K562 (cell line): Measurements from ENCODE around the gene P2RY13. TPM values are rescaled to one million over a fixed set of nuclear protein-coding genes. Genes with fewer than 3 reads are reported as not detected.

Experiments
- ATAC-seq: fragments of 200-7000 bp; cut with Tn5 transposase; 3 replicates; pipeline ENCODE4 v1.9.1; 2020; ENCODE audit warnings: moderate library complexity
- BruUV-seq: library from RNA; stranded (reverse); fragments of 400-500 nt; replicated peaks from 2 replicates; lab custom pipeline; 2021; lab: Mats Ljungman, UMichigan
- CTCF ChIA-PET: fragments of 300-600 bp; formaldehyde crosslinking; extraction: SDS; loops from one replicate; lab custom pipeline; 2021; ENCODE audit warnings: low intra/inter-chr PET ratio; lab: Yijun Ruan, JAX
- POLR2A ChIA-PET: fragments of 300-600, 350-650 bp; sonication (Branson Sonifier 250); formaldehyde crosslinking; extraction: SDS; loops from one replicate; lab custom pipeline; 2021; ENCODE audit warnings: antibody characterized with exemption, inconsistent platforms; lab: Yijun Ruan, JAX
- DNase-seq, 4 experiments: peaks; one replicate each; pipeline versions ENCODE4 v3.0.0 to v3.0.0-alpha.2; 2011 to 2018; ENCODE audit warnings: low spot score in 3 of 4, mixed read lengths in 3 of 4; ENCODE audit errors: extremely low read depth in 1 of 4
- FAIRE-seq: peaks from 2 replicates; lab custom pipeline; 2011; peaks lifted over from hg19 to GRCh38; lab: Jason Lieb, UNC
- H2AFZ ChIP-seq: 2 replicates; pipeline ENCODE4 v1.6.0; 2011; ENCODE audit warnings: low read depth, low read length, control low read depth, inconsistent platforms
- H3K27ac ChIP-seq: fragments of 200-600 bp; 3 replicates; pipeline ENCODE4 v1.8.0; 2011; ENCODE audit warnings: low read depth, mild to moderate bottlenecking, control low read depth, inconsistent platforms, low read length, moderate library complexity, mixed read lengths; ENCODE audit errors: extremely low read depth
- H3K27me3 ChIP-seq, 2 experiments: fragments of 300-600 bp in 1 of 2; 2 replicates in 1 of 2; 3 replicates in 1 of 2; pipeline versions ENCODE4 v1.6.0 to v1.8.0; 2011; ENCODE audit warnings: inconsistent platforms in 2 of 2, low read length in 2 of 2, mild to moderate bottlenecking in 1 of 2, mixed read lengths in 1 of 2, moderate library complexity in 1 of 2; ENCODE audit not compliant: control insufficient read depth in 2 of 2, insufficient read depth in 2 of 2
- H3K36me3 ChIP-seq: fragments of 300-600 bp; 3 replicates; pipeline ENCODE4 v1.8.0; 2011; ENCODE audit warnings: mild to moderate bottlenecking, low read length, inconsistent platforms; ENCODE audit not compliant: control insufficient read depth, insufficient read depth
- H3K4me1 ChIP-seq, 2 experiments: fragments of 200-600 bp in 1 of 2; replicated peaks in 1 of 2; 2 replicates in 1 of 2; 3 replicates in 1 of 2; pipeline versions ENCODE4 v1.5.1 to v1.8.0; 2011; ENCODE audit warnings: inconsistent platforms in 2 of 2, low read length in 2 of 2, mild to moderate bottlenecking in 1 of 2, mixed read lengths in 1 of 2, moderate library complexity in 1 of 2; ENCODE audit not compliant: control insufficient read depth in 2 of 2, insufficient read depth in 2 of 2
- H3K4me2 ChIP-seq: 2 replicates; pipeline ENCODE4 v1.6.1; 2011; ENCODE audit warnings: low read length, control low read depth, inconsistent platforms, mixed read lengths; ENCODE audit not compliant: insufficient read depth
- H3K4me3 ChIP-seq: fragments of 200-600 bp; sonication (generic), shearing (Covaris generic); 2 replicates; pipeline ENCODE4 v1.5.1; 2016; ENCODE audit warnings: control low read depth, inconsistent platforms
- H3K79me2 ChIP-seq: fragments of 200-600 bp; 3 replicates; pipeline ENCODE4 v1.8.0; 2011; ENCODE audit warnings: low read length, inconsistent platforms; ENCODE audit not compliant: control insufficient read depth, insufficient read depth
- H3K9ac ChIP-seq, 2 experiments: 2 replicates each; pipeline versions ENCODE4 v1.6.0 to v1.6.1; 2011; ENCODE audit warnings: low read depth in 2 of 2, low read length in 2 of 2, control low read depth in 1 of 2, inconsistent platforms in 1 of 2, mild to moderate bottlenecking in 1 of 2, mixed read lengths in 1 of 2; ENCODE audit not compliant: insufficient read depth in 1 of 2
- H3K9me1 ChIP-seq: one replicate; pipeline ENCODE4 v1.6.0; 2011; ENCODE audit warnings: inconsistent platforms, mild to moderate bottlenecking, low read length, moderate library complexity; ENCODE audit not compliant: control insufficient read depth, insufficient read depth
- H3K9me3 ChIP-seq: replicated peaks from 2 replicates; pipeline ENCODE4 v1.5.1; 2011; ENCODE audit warnings: low read depth, low read length, inconsistent platforms; ENCODE audit not compliant: control insufficient read depth, insufficient read depth
- H4K20me1 ChIP-seq: replicated peaks from 2 replicates; pipeline ENCODE4 v1.6.1; 2011; ENCODE audit warnings: low read length, inconsistent platforms, mixed read lengths; ENCODE audit not compliant: control insufficient read depth, insufficient read depth
- BRF1 ChIP-seq: IDR thresholded peaks from 3 replicates; pipeline ENCODE4 v1.6.1; 2011; ENCODE audit warnings: borderline replicate concordance, mild to moderate bottlenecking; ENCODE audit not compliant: insufficient read length; ENCODE audit errors: extremely low read depth
- CTCFL ChIP-seq: IDR thresholded peaks from 2 replicates; pipeline ENCODE4 v1.6.1; 2011; ENCODE audit warnings: borderline replicate concordance, low read depth, mild to moderate bottlenecking, moderate library complexity, low read length; ENCODE audit not compliant: insufficient read depth, poor library complexity, severe bottlenecking
- HNRNPUL1 ChIP-seq: fragments of 200-400 bp; formaldehyde crosslinking; IDR thresholded peaks from 2 replicates; pipeline ENCODE4 v1.6.1; 2017; ENCODE audit warnings: low read length
- HSF4 ChIP-seq: fragments of 250-450 bp; sonication (Bioruptor Pico); IDR thresholded peaks from 2 replicates; pipeline ENCODE4 v2.1.2; 2022; ENCODE audit warnings: mild to moderate bottlenecking, moderate library complexity, borderline replicate concordance
- IFI16 ChIP-seq: fragments of 250-450 bp; sonication (Bioruptor Pico); IDR thresholded peaks from 2 replicates; pipeline ENCODE4 v2.1.2; 2022; ENCODE audit warnings: mild to moderate bottlenecking, inconsistent platforms
- MEF2D ChIP-seq: conservative IDR thresholded peaks from 2 replicates; pipeline ENCODE4 v1.6.1; 2016; ENCODE audit warnings: low read depth, missing genetic modification characterization, missing compliant biosample characterization
- NEUROD1 ChIP-seq: fragments of 150-350 bp; IDR thresholded peaks from 2 replicates; pipeline ENCODE4 v1.6.1; 2014; ENCODE audit warnings: borderline replicate concordance, low read length, low read depth; ENCODE audit not compliant: partially characterized antibody
- NFE2L1 ChIP-seq: fragments of 450-650 bp; IDR thresholded peaks from 2 replicates; pipeline ENCODE4 v1.6.1; 2016; ENCODE audit warnings: missing genetic modification characterization, low read depth, mild to moderate bottlenecking, missing compliant biosample characterization, moderate library complexity, borderline replicate concordance
- PHF20 ChIP-seq: fragments of 450-650 bp; IDR thresholded peaks from 2 replicates; pipeline ENCODE4 v1.6.1; 2018; ENCODE audit not compliant: partially characterized antibody
- SIN3A ChIP-seq, 2 experiments: fragments of 150-350 bp in 1 of 2; IDR thresholded peaks; 2 replicates each; pipeline ENCODE4 v1.6.1; 2011 to 2016; ENCODE audit warnings: borderline replicate concordance in 2 of 2, low read depth in 2 of 2, low read length in 2 of 2, mild to moderate bottlenecking in 2 of 2, moderate library complexity in 2 of 2; ENCODE audit not compliant: control insufficient read depth in 1 of 2
- WHSC1 ChIP-seq: IDR thresholded peaks from one replicate; pipeline ENCODE4 v1.6.1; 2012; ENCODE audit warnings: low read length, control low read depth, inconsistent platforms
- ZNF511 ChIP-seq: sonication (generic); formaldehyde crosslinking; IDR thresholded peaks from 2 replicates; pipeline ENCODE4 v1.8.0; 2022; ENCODE audit warnings: mild to moderate bottlenecking, missing genetic modification reagents
- WGBS: fragments of 100-300 bp; shearing (Covaris generic); methylation state at CpG from one replicate; pipeline ENCODE4 v1.1.6; 2016; ENCODE audit warnings: low coverage, mixed read lengths; ENCODE audit not compliant: insufficient coverage; ENCODE audit errors: missing lambda C conversion rate; 5-methylcytosine and 5-hydroxymethylcytosine counted together
- in situ Hi-C: fragments of 300-500 bp; cut with MboI; formaldehyde crosslinking; loops from 4 replicates; pipeline ENCODE4 v1.15.0; 2018; ENCODE audit warnings: inconsistent platforms, mixed read lengths
- intact Hi-C: fragments of 100-400 bp; cut with micrococcal nuclease; formaldehyde crosslinking; loops from 2 replicates; pipeline ENCODE4 v1.14.2; 2022
- polyA plus RNA-seq, 8 experiments: library from polyadenylated mRNA; depleted of rRNA in 4 of 8; stranded (reverse) in 5 of 8; unstranded in 3 of 8; fragments of >200 nt; fragmentation: Nextera tagmentation in 2 of 8; fragmentation: Illumina TruSeq in 1 of 8; extraction: Ambion mirVana in 2 of 8; extraction: Trizol in 1 of 8; gene quantifications; 2 replicates each; pipeline versions ENCODE4 v1.2.1 to v1.2.3, GENCODE V29; 2011 to 2014; ENCODE audit warnings: inconsistent platforms in 1 of 8, missing spikeins in 1 of 8
- total RNA-seq, 7 experiments: library from RNA; depleted of rRNA in 6 of 7; stranded (reverse); fragments of >200 nt in 6 of 7; fragmentation: Illumina TruSeq in 2 of 7; extraction: Trizol in 2 of 7; gene quantifications; 2 replicates each; pipeline versions ENCODE4 v1.2.1 to v1.2.3, GENCODE V29; 2011 to 2021; ENCODE audit warnings: low replicate concordance in 1 of 7

The P2RY13 gene
- total and polyA plus RNA-seq, 9 of the 15 experiments (the other 6 are each of a cell fraction or from before 2014, with no cell fraction given) = not detected

- H3K9me1 ChIP-seq = no peaks in the 10 kb centered on the region
- H3K27me3 ChIP-seq = peaks cover 11 to 14% of the 10 kb centered on the region in 2 experiments; a peak in 4 of 5 replicates
- H3K4me2 ChIP-seq = no peak overlapping the region
- no peaks in the 10 kb centered on the region for H3K79me2 ChIP-seq
- no peak overlapping the region for H3K27ac ChIP-seq
- no peak for DNase-seq
- H3K9me3 ChIP-seq = no peaks in the 10 kb centered on the region
- H4K20me1 ChIP-seq = no peaks in the 10 kb centered on the region; the same call in 1 of the 2 replicates
- WGBS = 0% methylated on average over 1 of the region's 2 CpGs
- no peak for ATAC-seq
- H3K9ac ChIP-seq = no peak overlapping the region
- CTCF ChIA-PET = no interaction called here
- BruUV-seq = no TSS peak
- H3K4me1 ChIP-seq = no peaks in the 10 kb centered on the region
- H2AFZ ChIP-seq = no peak overlapping the region
- intact Hi-C loops (no loop called here), in situ Hi-C loops (no loop called here)
- no peaks in the 10 kb centered on the region for H3K36me3 ChIP-seq
- POLR2A ChIA-PET = no interaction called here
- no peak overlapping the region for H3K4me3 ChIP-seq
- no peak for FAIRE-seq
- no peak for TF ChIP-seq BRF1
- no peak for TF ChIP-seq IFI16 (CRISPR knock-in tag)
- TF ChIP-seq NFE2L1 = no peak
- TF ChIP-seq SIN3A (IDR thresholded peaks at IDR 0.05; ENCODE audit: borderline replicate concordance in 2 of 2, control insufficient read depth in 1 of 2, low read depth in 2 of 2, low read length in 2 of 2) = no peak
- no peak for TF ChIP-seq HNRNPUL1
- no peak for TF ChIP-seq NEUROD1
- TF ChIP-seq HSF4 = no peak
- TF ChIP-seq ZNF511 (CRISPR knock-in tag) = no peak
- TF ChIP-seq WHSC1 = no peak
- no peak for TF ChIP-seq CTCFL
- TF ChIP-seq PHF20 = no peak
- TF ChIP-seq MEF2D (tag) = no peak
Measured at GRCh38 chr3:151299006-151299405, 30.3 kb downstream of the P2RY13 start.
